HEK293 (cell line): ENCODE data around the gene IRF2.

Experiments
- CTCF ChIA-PET: fragments of 350-600 bp; formaldehyde crosslinking; extraction: SDS; loops from one replicate; lab custom pipeline; 2021; ENCODE audit warnings: antibody characterized with exemption; lab: Yijun Ruan, JAX
- POLR2A ChIA-PET: fragments of 300-600 bp; formaldehyde crosslinking; extraction: SDS; loops from one replicate; lab custom pipeline; 2020; ENCODE audit warnings: antibody characterized with exemption, inconsistent platforms; lab: Yijun Ruan, JAX
- H3K27ac ChIP-seq: fragments of 200-500 bp; sonication (Bioruptor generic); 2 replicates; pipeline ENCODE4 v1.5.1; 2014; ENCODE audit warnings: low read depth, low read length, control low read depth, inconsistent platforms; ENCODE audit errors: extremely low read depth
- H3K36me3 ChIP-seq, 2 experiments: fragments of 200-500 bp in 1 of 2; sonication (Bioruptor generic) in 1 of 2; 1 replicate in 1 of 2; 2 replicates in 1 of 2; pipeline ENCODE4 v1.5.1; 2014 to 2017; ENCODE audit warnings: inconsistent platforms in 2 of 2, low read length in 2 of 2; ENCODE audit not compliant: control insufficient read depth in 2 of 2, insufficient read depth in 1 of 2
- H3K4me1 ChIP-seq: fragments of 200-500 bp; sonication (Bioruptor generic); 2 replicates; pipeline ENCODE4 v1.5.1; 2014; ENCODE audit warnings: mild to moderate bottlenecking, low read length, inconsistent platforms; ENCODE audit not compliant: control insufficient read depth, insufficient read depth
- H3K4me3 ChIP-seq: 2 replicates; pipeline ENCODE4 v1.5.1; 2011; ENCODE audit warnings: low read depth, mild to moderate bottlenecking, control low read depth, low read length, moderate library complexity
- H3K9me3 ChIP-seq: fragments of 200-500 bp; sonication (Bioruptor generic); 2 replicates; pipeline ENCODE4 v1.5.1; 2014; ENCODE audit warnings: low read depth, low read length, inconsistent platforms; ENCODE audit not compliant: control insufficient read depth, insufficient read depth
- FEZF1 ChIP-seq: fragments of 450-650 bp; formaldehyde crosslinking; IDR thresholded peaks from 2 replicates; pipeline ENCODE4 v1.5.1; 2016; ENCODE audit warnings: missing biosample characterization, missing genetic modification characterization
- OVOL3 ChIP-seq: fragments of 450-650 bp; formaldehyde crosslinking; IDR thresholded peaks from 2 replicates; pipeline ENCODE4 v1.5.1; 2016; ENCODE audit warnings: missing biosample characterization, missing genetic modification characterization
- SETDB1 ChIP-seq: IDR thresholded peaks from one replicate; pipeline ENCODE4 v1.6.1; 2017; ENCODE audit warnings: mild to moderate bottlenecking, low read length, moderate library complexity, mixed read lengths; ENCODE audit not compliant: insufficient read length
- ZBTB20 ChIP-seq: fragments of 450-650 bp; formaldehyde crosslinking; IDR thresholded peaks from 2 replicates; pipeline ENCODE4 v1.5.1; 2016; ENCODE audit warnings: missing biosample characterization, missing genetic modification characterization
- ZNF138 ChIP-seq: fragments of 450-650 bp; formaldehyde crosslinking; IDR thresholded peaks from 2 replicates; pipeline ENCODE4 v1.5.1; 2016; ENCODE audit warnings: missing biosample characterization, missing genetic modification characterization, borderline replicate concordance
- ZNF324 ChIP-seq: fragments of 450-650 bp; formaldehyde crosslinking; IDR thresholded peaks from 2 replicates; pipeline ENCODE4 v1.5.1; 2016; ENCODE audit warnings: missing biosample characterization, missing genetic modification characterization
- ZNF529 ChIP-seq: fragments of 450-650 bp; formaldehyde crosslinking; IDR thresholded peaks from 2 replicates; pipeline ENCODE4 v1.5.1; 2017; ENCODE audit warnings: missing genetic modification characterization, missing biosample characterization; ENCODE audit not compliant: insufficient replicate concordance
- ZNF571 ChIP-seq: fragments of 450-650 bp; formaldehyde crosslinking; IDR thresholded peaks from 2 replicates; pipeline ENCODE4 v1.5.0; 2017; ENCODE audit warnings: missing biosample characterization, missing genetic modification characterization
- ZNF600 ChIP-seq: fragments of 450-650 bp; formaldehyde crosslinking; IDR thresholded peaks from 2 replicates; pipeline ENCODE4 v1.5.1; 2016; ENCODE audit warnings: missing biosample characterization, missing genetic modification characterization
- ZNF664 ChIP-seq: fragments of 450-650 bp; formaldehyde crosslinking; IDR thresholded peaks from 2 replicates; pipeline ENCODE4 v1.5.1; 2016; ENCODE audit warnings: missing biosample characterization, missing genetic modification characterization
- ZNF777 ChIP-seq: fragments of 450-650 bp; formaldehyde crosslinking; IDR thresholded peaks from 2 replicates; pipeline ENCODE4 v1.5.1; 2017; ENCODE audit warnings: missing biosample characterization, missing genetic modification characterization, borderline replicate concordance
- ZXDB ChIP-seq: fragments of 450-650 bp; formaldehyde crosslinking; IDR thresholded peaks from 2 replicates; pipeline ENCODE4 v1.5.1; 2016; ENCODE audit warnings: missing biosample characterization, missing genetic modification characterization
- TF ChIP-seq, protein P1 (sequence below): fragments of 450-650 bp; formaldehyde crosslinking; optimal IDR thresholded peaks from 2 replicates; pipeline ENCODE3; 2016; ENCODE audit warnings: missing biosample characterization, mild to moderate bottlenecking, missing genetic modification characterization
- TF ChIP-seq, protein P2 (sequence below): sonication (generic); formaldehyde crosslinking; IDR thresholded peaks from 2 replicates; pipeline ENCODE4 v1.8.1; 2022; ENCODE audit warnings: mild to moderate bottlenecking, moderate library complexity, missing genetic modification reagents
- TF ChIP-seq, protein P3 (sequence below): fragments of 450-650 bp; formaldehyde crosslinking; IDR thresholded peaks from 2 replicates; pipeline ENCODE4 v1.5.1; 2016; ENCODE audit warnings: missing biosample characterization, missing genetic modification characterization, borderline replicate concordance
- TF ChIP-seq, protein P4 (sequence below): fragments of 450-650 bp; formaldehyde crosslinking; IDR thresholded peaks from 2 replicates; pipeline ENCODE4 v1.5.1; 2016; ENCODE audit warnings: missing biosample characterization, missing genetic modification characterization, borderline replicate concordance
- TF ChIP-seq, protein P5 (sequence below): fragments of 450-650 bp; formaldehyde crosslinking; IDR thresholded peaks from 2 replicates; pipeline ENCODE4 v1.5.1; 2016; ENCODE audit warnings: missing biosample characterization, missing genetic modification characterization
- TF ChIP-seq, protein P6 (sequence below): fragments of 450-650 bp; formaldehyde crosslinking; IDR thresholded peaks from 2 replicates; pipeline ENCODE4 v1.5.1; 2016; ENCODE audit warnings: missing biosample characterization, missing genetic modification characterization, borderline replicate concordance

The IRF2 gene

DNA sequence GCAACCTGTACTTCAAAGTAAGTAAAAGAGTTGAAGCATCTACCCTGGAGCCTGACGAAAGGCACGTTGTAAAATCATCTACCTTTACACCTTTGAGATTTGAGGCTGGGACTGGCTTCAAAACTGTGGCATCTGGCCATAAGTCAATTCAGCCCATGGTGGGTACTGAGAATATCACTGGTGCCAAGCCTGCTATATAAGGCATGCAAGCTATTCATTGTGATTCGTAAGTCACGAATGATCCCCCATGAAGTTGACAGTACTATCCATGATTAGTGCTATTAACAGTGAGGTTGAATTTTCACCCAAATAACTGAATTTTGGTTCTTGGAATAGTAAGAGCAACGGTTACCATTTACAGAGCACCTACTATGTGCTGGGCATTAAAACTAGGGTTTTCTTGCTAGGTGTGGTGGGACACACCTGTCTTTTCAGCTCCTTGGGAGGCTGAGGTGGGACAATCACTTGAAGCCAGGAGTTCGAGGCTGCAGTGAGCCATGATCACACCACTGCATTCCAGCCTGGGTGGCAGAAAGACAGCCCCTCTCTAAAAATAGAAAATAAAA, 39.8 kb downstream of the IRF2 start (continued):
- TF ChIP-seq, protein P1, sequence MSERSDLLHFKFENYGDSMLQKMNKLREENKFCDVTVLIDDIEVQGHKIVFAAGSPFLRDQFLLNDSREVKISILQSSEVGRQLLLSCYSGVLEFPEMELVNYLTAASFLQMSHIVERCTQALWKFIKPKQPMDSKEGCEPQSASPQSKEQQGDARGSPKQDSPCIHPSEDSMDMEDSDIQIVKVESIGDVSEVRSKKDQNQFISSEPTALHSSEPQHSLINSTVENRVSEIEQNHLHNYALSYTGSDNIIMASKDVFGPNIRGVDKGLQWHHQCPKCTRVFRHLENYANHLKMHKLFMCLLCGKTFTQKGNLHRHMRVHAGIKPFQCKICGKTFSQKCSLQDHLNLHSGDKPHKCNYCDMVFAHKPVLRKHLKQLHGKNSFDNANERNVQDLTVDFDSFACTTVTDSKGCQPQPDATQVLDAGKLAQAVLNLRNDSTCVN (tag by site-specific recombination), result no peak
- TF ChIP-seq ZNF777 (tag by site-specific recombination), result no peak
- TF ChIP-seq, protein P2, sequence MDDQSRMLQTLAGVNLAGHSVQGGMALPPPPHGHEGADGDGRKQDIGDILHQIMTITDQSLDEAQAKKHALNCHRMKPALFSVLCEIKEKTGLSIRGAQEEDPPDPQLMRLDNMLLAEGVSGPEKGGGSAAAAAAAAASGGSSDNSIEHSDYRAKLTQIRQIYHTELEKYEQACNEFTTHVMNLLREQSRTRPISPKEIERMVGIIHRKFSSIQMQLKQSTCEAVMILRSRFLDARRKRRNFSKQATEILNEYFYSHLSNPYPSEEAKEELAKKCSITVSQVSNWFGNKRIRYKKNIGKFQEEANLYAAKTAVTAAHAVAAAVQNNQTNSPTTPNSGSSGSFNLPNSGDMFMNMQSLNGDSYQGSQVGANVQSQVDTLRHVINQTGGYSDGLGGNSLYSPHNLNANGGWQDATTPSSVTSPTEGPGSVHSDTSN (CRISPR knock-in tag), result no peak
- no peak for TF ChIP-seq ZBTB20 (tag by site-specific recombination)
- TF ChIP-seq OVOL3 (tag by site-specific recombination), result no peak
- TF ChIP-seq, protein P3, sequence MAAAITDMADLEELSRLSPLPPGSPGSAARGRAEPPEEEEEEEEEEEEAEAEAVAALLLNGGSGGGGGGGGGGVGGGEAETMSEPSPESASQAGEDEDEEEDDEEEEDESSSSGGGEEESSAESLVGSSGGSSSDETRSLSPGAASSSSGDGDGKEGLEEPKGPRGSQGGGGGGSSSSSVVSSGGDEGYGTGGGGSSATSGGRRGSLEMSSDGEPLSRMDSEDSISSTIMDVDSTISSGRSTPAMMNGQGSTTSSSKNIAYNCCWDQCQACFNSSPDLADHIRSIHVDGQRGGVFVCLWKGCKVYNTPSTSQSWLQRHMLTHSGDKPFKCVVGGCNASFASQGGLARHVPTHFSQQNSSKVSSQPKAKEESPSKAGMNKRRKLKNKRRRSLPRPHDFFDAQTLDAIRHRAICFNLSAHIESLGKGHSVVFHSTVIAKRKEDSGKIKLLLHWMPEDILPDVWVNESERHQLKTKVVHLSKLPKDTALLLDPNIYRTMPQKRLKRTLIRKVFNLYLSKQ (tag by site-specific recombination), result no peak
- TF ChIP-seq, protein P4, sequence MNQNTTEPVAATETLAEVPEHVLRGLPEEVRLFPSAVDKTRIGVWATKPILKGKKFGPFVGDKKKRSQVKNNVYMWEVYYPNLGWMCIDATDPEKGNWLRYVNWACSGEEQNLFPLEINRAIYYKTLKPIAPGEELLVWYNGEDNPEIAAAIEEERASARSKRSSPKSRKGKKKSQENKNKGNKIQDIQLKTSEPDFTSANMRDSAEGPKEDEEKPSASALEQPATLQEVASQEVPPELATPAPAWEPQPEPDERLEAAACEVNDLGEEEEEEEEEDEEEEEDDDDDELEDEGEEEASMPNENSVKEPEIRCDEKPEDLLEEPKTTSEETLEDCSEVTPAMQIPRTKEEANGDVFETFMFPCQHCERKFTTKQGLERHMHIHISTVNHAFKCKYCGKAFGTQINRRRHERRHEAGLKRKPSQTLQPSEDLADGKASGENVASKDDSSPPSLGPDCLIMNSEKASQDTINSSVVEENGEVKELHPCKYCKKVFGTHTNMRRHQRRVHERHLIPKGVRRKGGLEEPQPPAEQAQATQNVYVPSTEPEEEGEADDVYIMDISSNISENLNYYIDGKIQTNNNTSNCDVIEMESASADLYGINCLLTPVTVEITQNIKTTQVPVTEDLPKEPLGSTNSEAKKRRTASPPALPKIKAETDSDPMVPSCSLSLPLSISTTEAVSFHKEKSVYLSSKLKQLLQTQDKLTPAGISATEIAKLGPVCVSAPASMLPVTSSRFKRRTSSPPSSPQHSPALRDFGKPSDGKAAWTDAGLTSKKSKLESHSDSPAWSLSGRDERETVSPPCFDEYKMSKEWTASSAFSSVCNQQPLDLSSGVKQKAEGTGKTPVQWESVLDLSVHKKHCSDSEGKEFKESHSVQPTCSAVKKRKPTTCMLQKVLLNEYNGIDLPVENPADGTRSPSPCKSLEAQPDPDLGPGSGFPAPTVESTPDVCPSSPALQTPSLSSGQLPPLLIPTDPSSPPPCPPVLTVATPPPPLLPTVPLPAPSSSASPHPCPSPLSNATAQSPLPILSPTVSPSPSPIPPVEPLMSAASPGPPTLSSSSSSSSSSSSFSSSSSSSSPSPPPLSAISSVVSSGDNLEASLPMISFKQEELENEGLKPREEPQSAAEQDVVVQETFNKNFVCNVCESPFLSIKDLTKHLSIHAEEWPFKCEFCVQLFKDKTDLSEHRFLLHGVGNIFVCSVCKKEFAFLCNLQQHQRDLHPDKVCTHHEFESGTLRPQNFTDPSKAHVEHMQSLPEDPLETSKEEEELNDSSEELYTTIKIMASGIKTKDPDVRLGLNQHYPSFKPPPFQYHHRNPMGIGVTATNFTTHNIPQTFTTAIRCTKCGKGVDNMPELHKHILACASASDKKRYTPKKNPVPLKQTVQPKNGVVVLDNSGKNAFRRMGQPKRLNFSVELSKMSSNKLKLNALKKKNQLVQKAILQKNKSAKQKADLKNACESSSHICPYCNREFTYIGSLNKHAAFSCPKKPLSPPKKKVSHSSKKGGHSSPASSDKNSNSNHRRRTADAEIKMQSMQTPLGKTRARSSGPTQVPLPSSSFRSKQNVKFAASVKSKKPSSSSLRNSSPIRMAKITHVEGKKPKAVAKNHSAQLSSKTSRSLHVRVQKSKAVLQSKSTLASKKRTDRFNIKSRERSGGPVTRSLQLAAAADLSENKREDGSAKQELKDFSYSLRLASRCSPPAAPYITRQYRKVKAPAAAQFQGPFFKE (tag by site-specific recombination), result no peak
- TF ChIP-seq, protein P5, sequence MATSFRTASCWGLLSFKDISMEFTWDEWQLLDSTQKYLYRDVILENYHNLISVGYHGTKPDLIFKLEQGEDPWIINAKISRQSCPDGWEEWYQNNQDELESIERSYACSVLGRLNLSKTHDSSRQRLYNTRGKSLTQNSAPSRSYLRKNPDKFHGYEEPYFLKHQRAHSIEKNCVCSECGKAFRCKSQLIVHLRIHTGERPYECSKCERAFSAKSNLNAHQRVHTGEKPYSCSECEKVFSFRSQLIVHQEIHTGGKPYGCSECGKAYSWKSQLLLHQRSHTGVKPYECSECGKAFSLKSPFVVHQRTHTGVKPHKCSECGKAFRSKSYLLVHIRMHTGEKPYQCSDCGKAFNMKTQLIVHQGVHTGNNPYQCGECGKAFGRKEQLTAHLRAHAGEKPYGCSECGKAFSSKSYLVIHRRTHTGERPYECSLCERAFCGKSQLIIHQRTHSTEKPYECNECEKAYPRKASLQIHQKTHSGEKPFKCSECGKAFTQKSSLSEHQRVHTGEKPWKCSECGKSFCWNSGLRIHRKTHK, result no peak

DNA sequence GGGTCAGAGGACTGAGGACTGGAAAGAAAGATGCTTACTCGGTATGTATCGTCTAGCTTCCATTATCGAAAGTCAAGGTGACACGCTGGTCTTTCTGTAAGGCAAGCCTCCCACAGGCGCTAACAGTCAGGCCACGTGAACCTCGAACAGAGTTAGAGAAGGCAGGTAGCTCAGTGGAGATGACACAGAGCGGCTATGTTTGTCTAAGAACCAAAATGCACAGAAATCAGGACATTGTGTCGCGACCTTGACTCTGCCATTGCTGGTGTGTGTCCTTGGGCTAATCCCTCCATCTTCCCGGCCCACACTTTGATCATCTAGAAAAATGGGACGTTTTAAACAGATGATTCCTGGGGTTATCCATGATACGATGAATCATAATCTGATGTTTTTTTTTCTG, 40.3 kb downstream of the IRF2 start:
- no peaks in the 10 kb centered on the region for H3K9me3 ChIP-seq
- no peak for TF ChIP-seq ZNF571 (tag by site-specific recombination)
- TF ChIP-seq, protein P6, sequence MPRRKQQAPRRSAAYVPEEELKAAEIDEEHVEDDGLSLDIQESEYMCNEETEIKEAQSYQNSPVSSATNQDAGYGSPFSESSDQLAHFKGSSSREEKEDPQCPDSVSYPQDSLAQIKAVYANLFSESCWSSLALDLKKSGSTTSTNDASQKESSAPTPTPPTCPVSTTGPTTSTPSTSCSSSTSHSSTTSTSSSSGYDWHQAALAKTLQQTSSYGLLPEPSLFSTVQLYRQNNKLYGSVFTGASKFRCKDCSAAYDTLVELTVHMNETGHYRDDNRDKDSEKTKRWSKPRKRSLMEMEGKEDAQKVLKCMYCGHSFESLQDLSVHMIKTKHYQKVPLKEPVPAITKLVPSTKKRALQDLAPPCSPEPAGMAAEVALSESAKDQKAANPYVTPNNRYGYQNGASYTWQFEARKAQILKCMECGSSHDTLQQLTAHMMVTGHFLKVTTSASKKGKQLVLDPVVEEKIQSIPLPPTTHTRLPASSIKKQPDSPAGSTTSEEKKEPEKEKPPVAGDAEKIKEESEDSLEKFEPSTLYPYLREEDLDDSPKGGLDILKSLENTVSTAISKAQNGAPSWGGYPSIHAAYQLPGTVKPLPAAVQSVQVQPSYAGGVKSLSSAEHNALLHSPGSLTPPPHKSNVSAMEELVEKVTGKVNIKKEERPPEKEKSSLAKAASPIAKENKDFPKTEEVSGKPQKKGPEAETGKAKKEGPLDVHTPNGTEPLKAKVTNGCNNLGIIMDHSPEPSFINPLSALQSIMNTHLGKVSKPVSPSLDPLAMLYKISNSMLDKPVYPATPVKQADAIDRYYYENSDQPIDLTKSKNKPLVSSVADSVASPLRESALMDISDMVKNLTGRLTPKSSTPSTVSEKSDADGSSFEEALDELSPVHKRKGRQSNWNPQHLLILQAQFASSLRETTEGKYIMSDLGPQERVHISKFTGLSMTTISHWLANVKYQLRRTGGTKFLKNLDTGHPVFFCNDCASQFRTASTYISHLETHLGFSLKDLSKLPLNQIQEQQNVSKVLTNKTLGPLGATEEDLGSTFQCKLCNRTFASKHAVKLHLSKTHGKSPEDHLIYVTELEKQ (tag by site-specific recombination), result no peak
- no peak for TF ChIP-seq ZNF529
- TF ChIP-seq FEZF1 (tag by site-specific recombination), result no peak
- no peak for TF ChIP-seq ZNF324
- TF ChIP-seq ZNF138 (tag by site-specific recombination), result no peak
- TF ChIP-seq SETDB1, result no peak
- TF ChIP-seq ZNF664 (tag by site-specific recombination), result no peak
- TF ChIP-seq ZXDB (tag by site-specific recombination), result no peak
- TF ChIP-seq ZBTB20 (tag by site-specific recombination), result no peak
- no peak for TF ChIP-seq ZNF600 (tag by site-specific recombination)
- H3K4me1 ChIP-seq, result no peaks in the 10 kb centered on the region
- no peak overlapping the region for H3K4me3 ChIP-seq
- CTCF ChIA-PET, result no interaction called here
- H3K36me3 ChIP-seq, result no peaks in the 10 kb centered on the region
- POLR2A ChIA-PET, result no interaction called here
- H3K27ac ChIP-seq, result no peak overlapping the region
